22Rv1 (cell line): ENCODE data around the gene KIF7.

Experiments used
- CTCF ChIP-seq: fragments of 450-650 bp; IDR thresholded peaks from 2 replicates; pipeline ENCODE4 v1.5.1; 2017; ENCODE audit warnings: mild to moderate bottlenecking
- ZFX ChIP-seq: fragments of 450-650 bp; IDR thresholded peaks from 2 replicates; pipeline ENCODE4 v1.6.1; 2017; ENCODE audit warnings: antibody characterized with exemption, borderline replicate concordance

GRCh38 chr15:89656116-89656815 lies 999 bp upstream of the KIF7 start:
- TF ChIP-seq ZFX (no peak), CTCF (no peak)
